ENCODE measurements around the gene ADCY7.

Gene ADCY7

GRCh38 chr16:50298591-50299507, 32.5 kb downstream of the ADCY7 start:
- no peak for DNase-seq (ENCODE audit: low read depth)

- no peak for DNase-seq (ENCODE audit: low read depth)
These were observed 33.3 kb downstream of the ADCY7 start for GRCh38 chr16:50299508-50300105.

GRCh38 chr16:50300942-50301625, 34.7 kb downstream of the ADCY7 start:
- no peak for DNase-seq (ENCODE audit: low read depth)

- DNase-seq (ENCODE audit: low read depth): no peak
These were observed 35.5 kb downstream of the ADCY7 start for GRCh38 chr16:50301626-50302471.

- DNase-seq (ENCODE audit: low read depth): no peak
These were observed 36.2 kb downstream of the ADCY7 start for GRCh38 chr16:50302472-50303005.

- no peak for DNase-seq (ENCODE audit: low read depth)
These were observed 36.8 kb downstream of the ADCY7 start for GRCh38 chr16:50303041-50303604.

- no peak for DNase-seq (ENCODE audit: low read depth)
These were observed 37.5 kb downstream of the ADCY7 start for GRCh38 chr16:50303605-50304466.

- DNase-seq (ENCODE audit: low read depth): no peak
These were observed 38.4 kb downstream of the ADCY7 start for GRCh38 chr16:50304467-50305440.

GRCh38 chr16:50305441-50306061, 39.2 kb downstream of the ADCY7 start:
- no peak for DNase-seq (ENCODE audit: low read depth)

- DNase-seq (ENCODE audit: low read depth): no peak
These were observed 39.9 kb downstream of the ADCY7 start for GRCh38 chr16:50306287-50306686.

- no peak for DNase-seq (ENCODE audit: low read depth)
These were observed 42.0 kb downstream of the ADCY7 start for GRCh38 chr16:50308237-50308965.

- no peak for DNase-seq (ENCODE audit: low read depth)
These were observed 42.8 kb downstream of the ADCY7 start for GRCh38 chr16:50309156-50309526.

- DNase-seq (ENCODE audit: low read depth): no peak
These were observed 43.4 kb downstream of the ADCY7 start for GRCh38 chr16:50309527-50310307.

- DNase-seq (ENCODE audit: low read depth): no peak
These were observed 44.2 kb downstream of the ADCY7 start for GRCh38 chr16:50310308-50311133.

- DNase-seq (ENCODE audit: low read depth): no peak
These were observed 44.8 kb downstream of the ADCY7 start for GRCh38 chr16:50311134-50311528.

GRCh38 chr16:50311891-50312501, 45.6 kb downstream of the ADCY7 start:
- DNase-seq (ENCODE audit: low read depth): no peak

All from non-pigmented ciliary epithelial cell (primary cell).